Astrocyte of the cerebellum (primary cell): Measurements from ENCODE around the gene CENPT.

Experiments
- DNase-seq: peaks from one replicate; pipeline ENCODE4 v3.0.0-alpha.2; 2011; ENCODE audit warnings: low read depth
- H3K4me3 ChIP-seq: 2 replicates; pipeline ENCODE4 v1.5.1; 2011; ENCODE audit warnings: mild to moderate bottlenecking, low read depth, low read length, moderate library complexity
- CTCF ChIP-seq: IDR thresholded peaks from 2 replicates; pipeline ENCODE4 v1.5.1; 2012; ENCODE audit warnings: low read length, low read depth, moderate library complexity, mild to moderate bottlenecking; ENCODE audit errors: missing control alignments
- in situ Hi-C: cut with HindIII; loops from 2 replicates; pipeline ENCODE4 v1.10.0; 2017; ENCODE audit warnings: low sequenced_read_pairs

CENPT gene

GRCh38 chr16:67805718-67806427 lies 41.6 kb downstream of the CENPT start:
- TF ChIP-seq CTCF: no peak
- peak overlapping the region; percentile 97 for H3K4me3 ChIP-seq
- no peak for DNase-seq
- in situ Hi-C loops: no loop called here

GRCh38 chr16:67804853-67805542 lies 42.5 kb downstream of the CENPT start:
- DNase-seq: no peak
- in situ Hi-C loops: no loop called here
- peak overlapping the region; percentile 97 for H3K4me3 ChIP-seq
- no peak for TF ChIP-seq CTCF

- no peak overlapping the region for H3K4me3 ChIP-seq
- TF ChIP-seq CTCF: no peak
- in situ Hi-C loops: no loop called here
- DNase-seq: no peak
Observed at GRCh38 chr16:67803894-67804293, 43.6 kb downstream of the CENPT start.

- no peak for TF ChIP-seq CTCF
- no peak overlapping the region for H3K4me3 ChIP-seq
- in situ Hi-C loops: no loop called here
- DNase-seq: no peak
Observed at GRCh38 chr16:67801883-67802282, 45.6 kb downstream of the CENPT start.

- no peak for TF ChIP-seq CTCF
- H3K4me3 ChIP-seq: no peak overlapping the region
- no peak for DNase-seq
- in situ Hi-C loops: no loop called here
Observed at GRCh38 chr16:67801241-67801640, 46.3 kb downstream of the CENPT start.

GRCh38 chr16:67800338-67800926 lies 47.1 kb downstream of the CENPT start:
- DNase-seq: no peak
- no peak for TF ChIP-seq CTCF
- H3K4me3 ChIP-seq: no peak overlapping the region
- in situ Hi-C loops: no loop called here
